OCI-LY1 (cell line): ENCODE measurements around the gene LILRA5.

Experiments
- H2AFZ ChIP-seq: fragments of 200-600 bp; sonication (generic), shearing (Covaris generic); 2 replicates; pipeline ENCODE4 v1.6.0; 2014; ENCODE audit warnings: antibody characterized with exemption, mild to moderate bottlenecking, low read length
- H3F3A ChIP-seq: fragments of 200-600 bp; sonication (generic), shearing (Covaris generic); 2 replicates; pipeline ENCODE4 v1.6.0; 2014; ENCODE audit warnings: mild to moderate bottlenecking, antibody characterized with exemption, low read length, moderate library complexity; ENCODE audit not compliant: insufficient read depth
- H3K27ac ChIP-seq: fragments of 200-600 bp; sonication (generic); 2 replicates; pipeline ENCODE4 v1.5.1; 2014; ENCODE audit warnings: low read length, mixed run types, mild to moderate bottlenecking, low read depth; ENCODE audit not compliant: poor library complexity, severe bottlenecking
- H3K27me3 ChIP-seq: fragments of 200-600 bp; sonication (generic); 2 replicates; pipeline ENCODE4 v1.6.0; 2014; ENCODE audit warnings: antibody characterized with exemption, mild to moderate bottlenecking, low read length, moderate library complexity; ENCODE audit not compliant: insufficient read depth
- H3K36me3 ChIP-seq: fragments of 200-600 bp; sonication (generic); 2 replicates; pipeline ENCODE4 v1.6.1; 2014; ENCODE audit warnings: mild to moderate bottlenecking, antibody characterized with exemption, low read length, moderate library complexity, mixed read lengths; ENCODE audit not compliant: insufficient read depth
- H3K4me1 ChIP-seq: fragments of 200-600 bp; sonication (generic); 2 replicates; pipeline ENCODE4 v1.5.1; 2014; ENCODE audit warnings: mild to moderate bottlenecking, low read length, moderate library complexity; ENCODE audit not compliant: insufficient read depth, severe bottlenecking
- H3K4me2 ChIP-seq: fragments of 200-600 bp; sonication (generic), shearing (Covaris generic); 2 replicates; pipeline ENCODE4 v1.6.1; 2014; ENCODE audit warnings: low read length
- H3K4me3 ChIP-seq: fragments of 200-600 bp; sonication (generic); 2 replicates; pipeline ENCODE4 v1.5.1; 2014; ENCODE audit warnings: low read length, low read depth, mild to moderate bottlenecking, mixed read lengths; ENCODE audit not compliant: poor library complexity, severe bottlenecking
- H3K79me2 ChIP-seq: fragments of 200-600 bp; shearing (Covaris generic); 2 replicates; pipeline ENCODE4 v1.6.1; 2016; ENCODE audit warnings: mixed run types, low read length, mixed read lengths; ENCODE audit not compliant: insufficient read depth
- H3K9ac ChIP-seq: fragments of 200-600 bp; sonication (generic), shearing (Covaris generic); 2 replicates; pipeline ENCODE4 v1.6.1; 2014; ENCODE audit warnings: mild to moderate bottlenecking, low read length, mixed read lengths
- H3K9me2 ChIP-seq: fragments of 200-600 bp; sonication (generic), shearing (Covaris generic); 2 replicates; pipeline ENCODE4 v1.6.1; 2014; ENCODE audit warnings: low read depth, mild to moderate bottlenecking, low read length, mixed read lengths
- H3K9me3 ChIP-seq: fragments of 200-600 bp; shearing (Covaris generic); 2 replicates; pipeline ENCODE4 v1.6.1; 2014; ENCODE audit warnings: low read length, mixed read lengths
- H4K20me1 ChIP-seq: fragments of 200-600 bp; sonication (generic), shearing (Covaris generic); 2 replicates; pipeline ENCODE4 v1.6.0; 2016; ENCODE audit warnings: mild to moderate bottlenecking, low read length; ENCODE audit not compliant: insufficient read depth
- EZH2 ChIP-seq: fragments of 200-600 bp; sonication (generic), shearing (Covaris generic); IDR thresholded peaks from 2 replicates; pipeline ENCODE4 v1.8.0; 2017; ENCODE audit warnings: borderline replicate concordance, mixed run types, mild to moderate bottlenecking, antibody characterized with exemption, low read length, moderate library complexity, mixed read lengths
- TF ChIP-seq, protein P1 (sequence below): fragments of 200-600 bp; sonication (generic), shearing (Covaris generic); IDR thresholded peaks from 2 replicates; pipeline ENCODE4 v1.5.1; 2017; ENCODE audit warnings: mild to moderate bottlenecking, antibody characterized with exemption, low read length, moderate library complexity, mixed read lengths

The LILRA5 gene

DNA sequence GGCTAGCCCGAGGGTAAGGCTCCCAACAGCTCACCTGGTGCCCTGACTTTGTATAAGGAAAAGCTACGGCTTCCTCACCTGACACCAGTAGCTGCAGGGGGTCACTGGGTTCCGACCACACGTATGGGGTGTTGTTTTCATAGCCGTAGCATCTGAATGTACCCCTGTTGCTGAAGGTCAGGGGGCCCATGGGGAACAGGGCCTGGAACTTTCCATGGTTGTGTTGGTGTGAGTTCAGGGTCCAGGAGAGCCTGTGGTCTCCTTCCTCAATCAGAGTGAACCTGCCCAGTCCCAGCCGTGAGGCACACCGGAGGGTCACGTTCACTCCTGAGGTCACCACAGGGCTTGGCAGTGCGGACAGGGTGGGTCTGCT, 24.9 kb upstream of the LILRA5 start:
- no peaks in the 10 kb centered on the region for H3K36me3 ChIP-seq
- no peak overlapping the region for H3K4me3 ChIP-seq
- no peaks in the 10 kb centered on the region for H4K20me1 ChIP-seq
- H2AFZ ChIP-seq = no peak overlapping the region
- H3K9ac ChIP-seq = no peak overlapping the region
- no peaks in the 10 kb centered on the region for H3K4me1 ChIP-seq
- H3F3A ChIP-seq = no peaks in the 10 kb centered on the region
- no peaks in the 10 kb centered on the region for H3K9me2 ChIP-seq
- H3K27me3 ChIP-seq = no peaks in the 10 kb centered on the region; the same call in 1 of the 2 replicates
- H3K79me2 ChIP-seq = no peaks in the 10 kb centered on the region
- H3K9me3 ChIP-seq = no peaks in the 10 kb centered on the region
- TF ChIP-seq, protein P1, sequence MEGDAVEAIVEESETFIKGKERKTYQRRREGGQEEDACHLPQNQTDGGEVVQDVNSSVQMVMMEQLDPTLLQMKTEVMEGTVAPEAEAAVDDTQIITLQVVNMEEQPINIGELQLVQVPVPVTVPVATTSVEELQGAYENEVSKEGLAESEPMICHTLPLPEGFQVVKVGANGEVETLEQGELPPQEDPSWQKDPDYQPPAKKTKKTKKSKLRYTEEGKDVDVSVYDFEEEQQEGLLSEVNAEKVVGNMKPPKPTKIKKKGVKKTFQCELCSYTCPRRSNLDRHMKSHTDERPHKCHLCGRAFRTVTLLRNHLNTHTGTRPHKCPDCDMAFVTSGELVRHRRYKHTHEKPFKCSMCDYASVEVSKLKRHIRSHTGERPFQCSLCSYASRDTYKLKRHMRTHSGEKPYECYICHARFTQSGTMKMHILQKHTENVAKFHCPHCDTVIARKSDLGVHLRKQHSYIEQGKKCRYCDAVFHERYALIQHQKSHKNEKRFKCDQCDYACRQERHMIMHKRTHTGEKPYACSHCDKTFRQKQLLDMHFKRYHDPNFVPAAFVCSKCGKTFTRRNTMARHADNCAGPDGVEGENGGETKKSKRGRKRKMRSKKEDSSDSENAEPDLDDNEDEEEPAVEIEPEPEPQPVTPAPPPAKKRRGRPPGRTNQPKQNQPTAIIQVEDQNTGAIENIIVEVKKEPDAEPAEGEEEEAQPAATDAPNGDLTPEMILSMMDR = no peak
- no peak for TF ChIP-seq EZH2
- no peak overlapping the region for H3K27ac ChIP-seq
- no peak overlapping the region for H3K4me2 ChIP-seq

DNA sequence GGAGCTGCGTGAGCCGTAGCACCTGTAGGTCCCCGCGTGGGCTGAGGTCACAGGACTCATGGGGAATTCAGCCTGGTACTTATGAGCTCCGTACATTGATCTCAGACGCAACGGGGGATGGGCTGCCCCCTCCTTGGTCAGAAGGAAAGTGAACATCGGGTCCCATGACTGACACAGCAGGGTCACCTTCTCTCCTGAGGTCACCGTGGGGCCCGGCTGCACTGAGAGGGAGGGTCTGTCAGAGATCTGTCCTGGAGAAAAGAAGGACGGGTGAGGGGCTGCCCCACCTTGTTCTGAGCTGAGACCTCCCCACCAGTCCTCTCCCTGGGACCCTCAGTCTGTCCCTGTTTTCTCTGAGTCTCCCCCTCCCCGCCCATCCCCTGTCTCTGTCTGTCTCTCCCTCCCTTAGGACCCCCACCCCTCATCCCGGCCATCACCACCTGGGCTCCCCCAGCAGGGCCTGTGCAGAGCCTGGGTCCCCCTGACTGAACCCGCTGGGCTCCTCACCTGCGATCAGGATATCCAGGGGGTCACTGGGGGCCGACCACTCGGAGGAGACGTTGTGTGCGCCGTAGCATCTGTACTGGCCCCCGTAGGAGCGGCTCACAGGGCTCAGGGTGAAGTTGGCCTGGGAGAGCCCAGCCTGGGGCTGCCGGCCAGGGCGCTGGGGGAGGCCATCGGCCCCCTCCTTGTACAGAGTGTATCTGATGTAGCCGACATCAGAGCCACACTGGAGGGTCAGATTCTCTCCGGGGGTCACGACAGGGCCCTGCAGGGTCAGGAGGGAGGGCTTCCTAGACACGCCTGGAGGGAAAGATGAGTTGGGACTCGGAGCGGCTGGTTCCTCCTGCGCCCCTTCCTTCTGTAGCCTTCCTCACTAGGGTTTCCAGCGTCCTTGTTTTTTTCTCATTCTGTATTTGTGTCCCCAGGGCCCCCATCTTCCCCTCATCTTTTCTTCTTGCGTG, 24.2 kb upstream of the LILRA5 start:
- no peaks in the 10 kb centered on the region for H3K4me1 ChIP-seq
- no peaks in the 10 kb centered on the region for H4K20me1 ChIP-seq
- H3F3A ChIP-seq = no peaks in the 10 kb centered on the region
- H3K36me3 ChIP-seq = no peaks in the 10 kb centered on the region
- no peak overlapping the region for H3K9ac ChIP-seq
- H3K4me2 ChIP-seq = no peak overlapping the region
- H2AFZ ChIP-seq = no peak overlapping the region
- H3K9me2 ChIP-seq = no peaks in the 10 kb centered on the region
- H3K9me3 ChIP-seq = no peaks in the 10 kb centered on the region
- H3K27me3 ChIP-seq = no peaks in the 10 kb centered on the region; the same call in 1 of the 2 replicates
- no peaks in the 10 kb centered on the region for H3K79me2 ChIP-seq
- H3K27ac ChIP-seq = no peak overlapping the region
- TF ChIP-seq, protein P1 = no peak
- TF ChIP-seq EZH2 = no peak
- H3K4me3 ChIP-seq = no peak overlapping the region

DNA sequence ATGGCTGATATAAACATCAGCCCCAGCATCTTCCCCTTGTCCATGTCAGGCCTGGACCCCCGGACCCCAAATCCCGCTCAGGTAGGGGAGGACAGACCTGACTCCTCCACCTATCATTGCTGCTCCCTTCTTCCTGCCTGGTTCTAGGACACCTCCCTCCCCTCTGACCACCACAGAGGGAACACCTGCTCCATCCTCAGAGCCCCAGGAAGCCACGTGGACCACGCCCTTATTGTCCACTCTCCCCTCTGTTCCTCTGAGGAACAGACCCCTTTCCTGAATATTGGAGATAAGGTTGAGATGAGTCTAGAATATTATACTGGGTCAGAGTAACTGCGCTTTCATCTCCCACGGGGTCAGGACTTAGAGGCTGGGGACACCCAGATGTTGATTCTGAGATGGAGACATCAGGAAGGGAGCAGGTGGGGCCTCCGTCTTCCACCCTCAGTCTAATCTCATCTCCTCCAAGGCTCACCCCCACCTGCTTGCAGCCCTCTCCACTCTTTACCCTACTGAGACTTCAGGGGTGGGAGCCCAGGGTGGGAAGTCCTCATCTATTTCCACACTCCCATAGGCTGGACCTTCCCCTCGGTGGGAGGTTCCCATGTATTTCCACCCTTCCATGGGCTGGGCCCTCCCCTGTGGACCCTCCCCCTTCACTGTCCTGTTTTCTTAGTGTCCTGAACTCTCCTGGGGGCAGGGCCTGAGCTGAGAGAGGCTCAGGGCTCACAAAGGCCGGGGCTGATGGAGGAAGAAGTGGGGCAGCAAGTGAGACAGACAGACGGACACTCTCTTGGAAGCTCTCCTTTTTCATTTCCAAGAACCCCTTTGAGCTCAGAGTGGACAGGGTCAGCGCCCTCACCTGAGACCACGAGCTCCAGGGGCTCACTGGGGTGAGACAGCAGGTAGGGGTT, 23.3 kb upstream of the LILRA5 start:
- no peak overlapping the region for H3K4me3 ChIP-seq
- H3K36me3 ChIP-seq = no peaks in the 10 kb centered on the region
- no peak overlapping the region for H3K9ac ChIP-seq
- TF ChIP-seq EZH2 = no peak
- TF ChIP-seq, protein P1 = no peak
- H3K9me3 ChIP-seq = no peaks in the 10 kb centered on the region
- H3K27me3 ChIP-seq = no peaks in the 10 kb centered on the region; the same call in 1 of the 2 replicates
- H3K4me2 ChIP-seq = no peak overlapping the region
- H3K4me1 ChIP-seq = no peaks in the 10 kb centered on the region
- H4K20me1 ChIP-seq = no peaks in the 10 kb centered on the region
- no peak overlapping the region for H3K27ac ChIP-seq
- H3K9me2 ChIP-seq = no peaks in the 10 kb centered on the region
- no peak overlapping the region for H2AFZ ChIP-seq
- H3F3A ChIP-seq = no peaks in the 10 kb centered on the region
- no peaks in the 10 kb centered on the region for H3K79me2 ChIP-seq
